ENCODE results near the gene FTCDNL1.

DNA sequence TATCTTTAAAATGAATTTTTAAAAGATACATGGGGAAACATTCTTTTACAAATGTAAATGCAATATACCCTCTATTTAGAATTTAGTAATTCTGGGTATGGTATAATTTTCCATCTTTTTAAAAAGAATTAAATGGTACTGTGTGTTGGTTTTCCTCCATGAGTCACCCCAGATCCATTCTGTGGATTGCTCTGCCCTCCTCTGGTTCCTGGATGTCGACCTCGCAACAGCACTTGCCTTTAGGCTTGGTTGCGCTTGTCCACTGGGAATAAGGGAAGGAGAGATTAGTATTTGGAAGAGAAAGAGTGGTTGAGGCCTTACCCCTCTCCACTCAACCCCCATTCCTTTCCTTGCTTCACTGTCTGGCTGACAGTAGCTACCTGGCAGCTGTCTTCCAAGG, 90.4 kb downstream of the FTCDNL1 start:
- TF ChIP-seq POLR2A (IDR thresholded peaks at IDR 0.05; ENCODE audit: low read length) (no peak), GATA1 (IDR thresholded peaks at IDR 0.05; ENCODE audit: low read depth, low read length) (no peak)
